Activated B cell treated with CpG ODN at 0.5 μM for 24 hours (primary cell): ENCODE data around the gene SFXN5. TPM values are rescaled to one million over a fixed set of nuclear protein-coding genes. Genes with fewer than 3 reads are reported as not detected.

Source experiments
- ATAC-seq: fragments of 200-7000 bp; cut with Tn5 transposase; one replicate; pipeline ENCODE4 v1.10.0; 2021; ENCODE audit warnings: low read depth, mild to moderate bottlenecking, moderate library complexity
- CTCF ChIA-PET: fragments of 350-600 bp; sonication (Branson Sonifier 250); formaldehyde crosslinking; loops from one replicate; lab custom pipeline; 2021; ENCODE audit warnings: antibody characterized with exemption; lab: Charles Lee
- POLR2A ChIA-PET: fragments of 350-600 bp; sonication (Branson Sonifier 250); formaldehyde crosslinking; loops from one replicate; lab custom pipeline; 2021; ENCODE audit warnings: antibody characterized with exemption; lab: Charles Lee
- DNase-seq: peaks from one replicate; pipeline ENCODE4 v3.0.0; 2022
- H3K27ac Mint-ChIP-seq: one replicate; pipeline ENCODE4 v1.8.0; 2020; ENCODE audit warnings: mixed read lengths
- H3K27me3 Mint-ChIP-seq: one replicate; pipeline ENCODE4 v1.8.0; 2021; ENCODE audit warnings: mixed read lengths
- H3K36me3 Mint-ChIP-seq: one replicate; pipeline ENCODE4 v1.8.0; 2021; ENCODE audit warnings: low read depth, mixed read lengths
- H3K4me1 Mint-ChIP-seq: one replicate; pipeline ENCODE4 v1.8.0; 2021; ENCODE audit warnings: mixed read lengths
- H3K4me3 Mint-ChIP-seq: one replicate; pipeline ENCODE4 v1.8.0; 2020; ENCODE audit warnings: mild to moderate bottlenecking, mixed read lengths
- H3K9me3 Mint-ChIP-seq: one replicate; pipeline ENCODE4 v1.8.0; 2020; ENCODE audit warnings: mixed read lengths
- intact Hi-C: fragments of 100-400 bp; cut with micrococcal nuclease; formaldehyde crosslinking; loops from one replicate; pipeline ENCODE4 v1.15.1; 2024
- total RNA-seq: library from RNA; stranded (reverse); gene quantifications from 2 replicates; pipeline ENCODE4 v1.2.3, GENCODE V29; 2022
- TF ChIP-seq, protein P1 (sequence below): fragments of 200-600 bp; IDR thresholded peaks from one replicate; pipeline ENCODE4 v1.8.0; 2022; ENCODE audit warnings: antibody characterized with exemption, mild to moderate bottlenecking

The SFXN5 gene
- total RNA-seq, 1 donor from 2014 or later = 13.9 TPM

DNA sequence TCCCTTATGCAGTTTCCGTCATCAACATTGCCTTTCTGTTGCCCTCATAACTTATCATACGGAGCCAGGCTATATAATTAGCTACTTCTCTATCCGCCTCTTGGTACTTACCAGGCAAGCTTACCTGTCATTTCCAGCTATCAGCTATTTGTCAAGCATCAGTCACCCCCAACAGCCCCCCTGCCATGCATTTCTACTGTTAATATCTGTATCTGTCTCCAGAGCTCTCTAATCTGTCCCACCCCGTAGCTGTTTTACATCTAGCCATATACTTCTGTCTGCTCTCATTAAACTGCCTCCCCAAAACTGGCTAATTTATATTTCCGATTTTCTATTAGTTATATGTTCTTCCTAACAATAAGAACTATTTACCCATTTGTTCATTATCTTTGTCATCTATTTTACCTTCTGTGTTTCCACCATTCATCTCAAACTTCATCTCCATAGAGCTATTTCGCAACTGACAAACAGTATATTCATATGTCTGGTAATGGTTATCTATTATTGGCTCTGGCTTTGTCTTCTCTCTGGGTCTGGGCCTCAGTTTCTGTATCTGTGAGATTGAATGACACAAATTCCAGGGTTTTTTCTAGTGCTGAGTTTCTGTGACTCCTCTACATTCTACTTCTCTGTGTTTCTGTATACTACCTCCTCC lies 144.6 kb downstream of the SFXN5 start:
- intact Hi-C loops = no loop called here
- ChIA-PET CTCF (interaction anchor here (0.8 kb wide), 1 partner anchor 34 kb away, joined by 3 read pairs; no protein-coding TSS in a partner anchor), POLR2A (no interaction called here)
- Mint-ChIP-seq H3K4me3 (no peak overlapping the region), H3K4me1 (peaks cover 2% of the 10 kb centered on the region), H3K9me3 (no peaks in the 10 kb centered on the region), H3K27me3 (peaks cover 36% of the 10 kb centered on the region), H3K27ac (no peak overlapping the region), H3K36me3 (no peaks in the 10 kb centered on the region)
- DNase-seq (no peak), ATAC-seq (no peak)
- TF ChIP-seq, protein P1, sequence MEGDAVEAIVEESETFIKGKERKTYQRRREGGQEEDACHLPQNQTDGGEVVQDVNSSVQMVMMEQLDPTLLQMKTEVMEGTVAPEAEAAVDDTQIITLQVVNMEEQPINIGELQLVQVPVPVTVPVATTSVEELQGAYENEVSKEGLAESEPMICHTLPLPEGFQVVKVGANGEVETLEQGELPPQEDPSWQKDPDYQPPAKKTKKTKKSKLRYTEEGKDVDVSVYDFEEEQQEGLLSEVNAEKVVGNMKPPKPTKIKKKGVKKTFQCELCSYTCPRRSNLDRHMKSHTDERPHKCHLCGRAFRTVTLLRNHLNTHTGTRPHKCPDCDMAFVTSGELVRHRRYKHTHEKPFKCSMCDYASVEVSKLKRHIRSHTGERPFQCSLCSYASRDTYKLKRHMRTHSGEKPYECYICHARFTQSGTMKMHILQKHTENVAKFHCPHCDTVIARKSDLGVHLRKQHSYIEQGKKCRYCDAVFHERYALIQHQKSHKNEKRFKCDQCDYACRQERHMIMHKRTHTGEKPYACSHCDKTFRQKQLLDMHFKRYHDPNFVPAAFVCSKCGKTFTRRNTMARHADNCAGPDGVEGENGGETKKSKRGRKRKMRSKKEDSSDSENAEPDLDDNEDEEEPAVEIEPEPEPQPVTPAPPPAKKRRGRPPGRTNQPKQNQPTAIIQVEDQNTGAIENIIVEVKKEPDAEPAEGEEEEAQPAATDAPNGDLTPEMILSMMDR = no peak

DNA sequence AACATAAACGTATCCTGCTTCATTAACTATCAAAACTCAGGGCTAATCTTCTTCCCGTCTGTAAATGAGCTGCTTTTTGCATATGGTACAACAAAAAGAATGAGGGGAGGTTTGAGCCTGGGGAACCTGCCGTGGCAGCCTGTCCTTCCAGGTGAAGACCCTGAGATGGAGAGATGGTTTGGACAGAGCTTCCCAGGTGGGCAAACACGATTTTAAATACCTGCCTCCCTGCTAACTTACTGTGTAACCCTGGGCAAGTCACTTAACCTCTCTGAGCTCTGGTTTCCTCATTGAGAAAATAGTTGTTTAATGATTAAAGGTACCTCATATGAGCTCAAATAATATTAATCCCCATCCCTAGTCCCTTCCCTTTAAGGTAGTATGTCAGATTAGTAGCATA lies 145.1 kb downstream of the SFXN5 start:
- intact Hi-C loops = no loop called here

DNA sequence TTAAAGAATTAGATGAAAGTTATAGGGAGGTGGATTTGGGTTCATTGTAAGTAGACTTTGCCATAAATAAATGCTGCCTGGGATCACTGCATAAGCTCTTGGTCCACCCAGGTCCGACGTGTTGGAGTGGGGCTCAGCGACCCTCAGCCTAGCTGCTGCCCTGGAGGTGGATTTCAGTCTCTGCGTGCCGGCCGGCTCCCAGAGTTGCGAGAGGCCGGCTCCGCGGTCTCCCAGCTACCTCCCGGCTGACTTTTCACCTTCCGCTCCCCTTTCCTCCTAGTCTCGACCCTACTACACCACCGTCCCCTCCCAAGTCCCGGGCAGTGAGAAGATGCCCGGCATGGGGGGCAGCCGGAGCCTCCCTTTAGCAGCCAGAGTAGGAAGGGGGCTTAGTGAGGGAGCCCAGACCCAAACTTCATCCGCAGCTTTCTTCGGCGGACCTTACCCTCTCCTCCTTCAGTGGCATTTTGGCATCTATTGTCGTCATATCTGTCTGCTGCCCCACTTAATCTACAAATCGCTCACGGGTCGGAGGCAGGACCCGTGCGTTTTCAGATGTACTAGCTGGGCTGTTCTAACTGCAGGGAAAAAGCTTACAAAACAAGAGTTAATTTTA lies 146.1 kb downstream of the SFXN5 start:
- Mint-ChIP-seq H3K27me3 (peaks cover 44% of the 10 kb centered on the region), H3K4me3 (no peak overlapping the region), H3K4me1 (peaks cover 4% of the 10 kb centered on the region), H3K9me3 (no peaks in the 10 kb centered on the region), H3K27ac (no peak overlapping the region), H3K36me3 (no peaks in the 10 kb centered on the region)
- intact Hi-C loops = no loop called here
- CTCF ChIA-PET = interaction anchor here (1.5 kb wide), 2 partner anchors 66 to 252 kb away, joined by 3 to 4 read pairs; no protein-coding TSS in a partner anchor
- TF ChIP-seq, protein P1 = no peak
- DNase-seq (no peak), ATAC-seq (no peak)
- POLR2A ChIA-PET = no interaction called here

More for the DNA sequence above, 145.1 kb downstream of the SFXN5 start:
- no peak for DNase-seq
- POLR2A ChIA-PET = no interaction called here
- no peak for ATAC-seq
- Mint-ChIP-seq H3K27ac (no peak overlapping the region), H3K27me3 (peaks cover 41% of the 10 kb centered on the region), H3K9me3 (no peaks in the 10 kb centered on the region), H3K4me3 (no peak overlapping the region), H3K4me1 (peaks cover 2% of the 10 kb centered on the region), H3K36me3 (no peaks in the 10 kb centered on the region)
- TF ChIP-seq, protein P1 = no peak
- CTCF ChIA-PET = interaction anchor here (0.8 to 1.5 kb wide), 3 partner anchors 33 to 251 kb away, joined by 3 to 4 read pairs (median 3); no protein-coding TSS in a partner anchor

DNA sequence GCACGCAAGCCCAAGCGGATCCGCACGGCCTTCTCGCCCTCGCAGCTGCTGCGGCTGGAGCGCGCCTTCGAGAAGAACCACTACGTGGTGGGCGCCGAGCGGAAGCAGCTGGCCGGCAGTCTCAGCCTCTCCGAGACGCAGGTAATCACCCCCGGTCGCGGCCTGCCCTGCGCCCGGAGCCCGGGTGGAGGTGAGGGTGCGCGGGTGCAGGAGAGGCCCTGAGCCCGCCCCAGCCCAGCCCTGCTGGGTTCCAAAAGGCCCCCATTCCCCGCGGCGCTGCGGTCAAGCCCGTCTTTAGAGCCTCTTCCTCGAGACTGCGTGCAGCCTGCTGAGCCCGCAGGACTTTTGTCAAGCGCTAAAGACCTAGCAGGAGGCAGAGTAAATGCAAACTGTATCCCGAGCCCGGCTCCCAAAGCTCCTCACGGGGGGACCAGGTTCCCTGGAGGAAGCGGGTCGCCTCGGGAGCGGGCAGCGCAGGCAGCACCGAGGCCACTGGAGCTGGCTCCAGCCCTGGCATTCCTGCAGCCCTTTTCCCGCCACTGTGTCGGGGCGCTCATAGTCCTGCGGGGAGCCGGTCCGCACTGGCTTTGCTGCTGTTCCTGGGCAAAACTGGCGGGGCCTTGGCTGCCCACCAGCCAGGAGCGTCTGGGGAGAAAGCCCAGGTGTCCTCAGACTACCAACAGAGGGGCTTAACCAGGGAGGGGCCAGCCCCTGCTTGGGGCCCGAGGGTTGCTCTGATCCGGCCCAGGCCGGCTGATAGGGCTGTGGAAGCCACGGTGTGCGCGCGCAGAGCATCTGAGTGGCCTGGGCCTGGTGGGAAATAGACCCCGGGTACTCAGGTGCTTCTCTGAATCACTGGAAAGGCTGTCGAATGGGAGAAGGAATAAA lies 146.9 kb downstream of the SFXN5 start:
- intact Hi-C loops = no loop called here
- H3K27ac Mint-ChIP-seq = no peak overlapping the region

More for the DNA sequence above, 146.9 kb downstream of the SFXN5 start:
- Mint-ChIP-seq H3K4me3 (no peak overlapping the region), H3K36me3 (no peaks in the 10 kb centered on the region), H3K9me3 (no peaks in the 10 kb centered on the region), H3K4me1 (peaks cover 10% of the 10 kb centered on the region), H3K27me3 (peaks cover 47% of the 10 kb centered on the region)
- TF ChIP-seq, protein P1 = no peak
- DNase-seq (no peak), ATAC-seq (no peak)
- ChIA-PET CTCF (interaction anchor here (1.5 kb wide), 1 partner anchor 253 kb away, joined by 3 read pairs; no protein-coding TSS in a partner anchor), POLR2A (no interaction called here)
